Fibroblast of villous mesenchyme (primary cell): ENCODE measurements around the gene UNC50. TPM values are rescaled to one million over a fixed set of nuclear protein-coding genes. Genes with fewer than 3 reads are reported as not detected.
A peak's percentile ranks its signal among the peaks of the same experiment; 100 is the strongest.

Experiments used
- DNase-seq: peaks from one replicate; pipeline ENCODE4 v3.0.0-alpha.2; 2010; ENCODE audit warnings: low read depth
- H3K4me3 ChIP-seq: 2 replicates; pipeline ENCODE4 v1.5.1; 2011; ENCODE audit warnings: low read depth, mild to moderate bottlenecking, low read length
- CTCF ChIP-seq: IDR thresholded peaks from 2 replicates; pipeline ENCODE4 v1.5.1; 2012; ENCODE audit warnings: low read depth, mild to moderate bottlenecking, low read length; ENCODE audit not compliant: insufficient read depth
- total RNA-seq: library from RNA; depleted of rRNA; stranded (reverse); fragments of >200 nt; gene quantifications from 2 replicates; pipeline ENCODE4 v1.2.3, GENCODE V29; 2012

Gene UNC50
- total RNA-seq, 1 donor = 46.2 TPM

GRCh38 chr2:98607104-98607503, 1.3 kb upstream of the UNC50 start:
- no peak for TF ChIP-seq CTCF
- DNase-seq = no peak
- peak overlapping the region; percentile 88 for H3K4me3 ChIP-seq

- no peak for TF ChIP-seq CTCF
- H3K4me3 ChIP-seq = peak overlapping the region; percentile 88
- peak; percentile 28 for DNase-seq
These were observed 661 bp upstream of the UNC50 start for GRCh38 chr2:98607741-98608115.

- peak; percentile 59 for DNase-seq
- no peak for TF ChIP-seq CTCF
- peak overlapping the region; percentile 88 for H3K4me3 ChIP-seq
These were observed 694 bp downstream of the UNC50 start for GRCh38 chr2:98608962-98609604.

- TF ChIP-seq CTCF = no peak
- no peak overlapping the region for H3K4me3 ChIP-seq
- DNase-seq = no peak
These were observed 5.8 kb downstream of the UNC50 start for GRCh38 chr2:98614024-98614739.

GRCh38 chr2:98615481-98615880, 7.1 kb downstream of the UNC50 start:
- no peak for TF ChIP-seq CTCF
- no peak for DNase-seq
- no peak overlapping the region for H3K4me3 ChIP-seq

- no peak for DNase-seq
- H3K4me3 ChIP-seq = no peak overlapping the region
- no peak for TF ChIP-seq CTCF
These were observed 8.8 kb downstream of the UNC50 start for GRCh38 chr2:98617149-98617548.
